Thymus (tissue), 11 donors: Measurements from ENCODE around the gene NR5A2. TPM values are rescaled to one million over a fixed set of nuclear protein-coding genes. Genes with fewer than 3 reads are reported as not detected.

Source experiments
- DNase-seq, 9 donors: peaks; one replicate each; pipeline ENCODE4 v3.0.0-alpha.2; 2013; ENCODE audit warnings: low spot score in 9 of 9, low read depth in 6 of 9, missing footprints in 1 of 9
- H3K27ac ChIP-seq, 2 donors: one replicate each; pipeline ENCODE4 v1.5.1; 2013; ENCODE audit warnings: control low read depth in 1 of 2, low read depth in 1 of 2, low read length in 1 of 2, mild to moderate bottlenecking in 1 of 2, moderate library complexity in 1 of 2
- H3K27me3 ChIP-seq, 2 donors: one replicate each; pipeline ENCODE4 v1.5.1; 2013; ENCODE audit warnings: low read length in 1 of 2; ENCODE audit not compliant: control insufficient read depth in 2 of 2, insufficient read depth in 1 of 2
- H3K36me3 ChIP-seq, 2 donors: one replicate each; pipeline ENCODE4 v1.5.1; 2013; ENCODE audit warnings: low read length in 1 of 2, mild to moderate bottlenecking in 1 of 2, moderate library complexity in 1 of 2; ENCODE audit not compliant: control insufficient read depth in 2 of 2, insufficient read depth in 2 of 2
- H3K4me1 ChIP-seq, 2 donors: one replicate each; pipeline ENCODE4 v1.5.1; 2013; ENCODE audit warnings: low read length in 2 of 2; ENCODE audit not compliant: control insufficient read depth in 2 of 2, insufficient read depth in 2 of 2
- H3K4me3 ChIP-seq, 2 donors: one replicate each; pipeline ENCODE4 v1.5.1; 2013; ENCODE audit warnings: low read length in 2 of 2, control low read depth in 1 of 2, mild to moderate bottlenecking in 1 of 2
- H3K9me3 ChIP-seq, 2 donors: one replicate each; pipeline ENCODE4 v1.5.1; 2013; ENCODE audit warnings: low read length in 1 of 2, mild to moderate bottlenecking in 1 of 2; ENCODE audit not compliant: control insufficient read depth in 2 of 2, insufficient read depth in 1 of 2
- WGBS: extraction: QIAGEN DNeasy Blood & Tissue Kit; methylation state at CpG from one replicate; pipeline ENCODE4 v1.1.7; 2013; 5-methylcytosine and 5-hydroxymethylcytosine counted together
- polyA plus RNA-seq: library from polyadenylated mRNA; stranded (reverse); fragments of 200-250 nt; gene quantifications from one replicate; pipeline ENCODE4 v1.2.3, GENCODE V29; 2013
- total RNA-seq: library from RNA; stranded (reverse); fragments of 120-200 nt; gene quantifications from one replicate; pipeline ENCODE4 v1.2.4, GENCODE V29; 2013
- donor health status: healthy.

NR5A2 gene
- total and polyA plus RNA-seq, 2 donors, result 0.76 to 0.94 TPM

DNA sequence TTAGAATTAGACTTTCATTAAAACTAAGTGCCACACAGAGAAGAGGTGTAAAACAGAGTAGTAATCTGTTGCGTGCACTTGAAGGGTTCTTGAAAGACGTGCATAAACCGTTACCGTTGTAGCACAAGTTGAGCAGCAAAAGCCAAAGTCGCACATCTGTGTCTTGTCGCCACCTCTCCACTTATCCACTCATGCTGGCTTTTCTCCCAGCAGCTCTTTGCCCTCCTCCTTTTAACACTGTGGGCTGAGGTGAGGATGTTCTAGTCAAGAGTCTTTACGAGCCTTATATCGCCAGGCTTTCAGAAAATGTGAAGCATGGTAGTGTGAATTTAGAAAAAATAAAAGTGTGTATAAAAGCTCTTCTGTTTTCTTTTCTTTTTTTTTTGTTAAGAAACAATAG is 48.0 kb downstream of the NR5A2 start:
- H3K4me3 ChIP-seq, result no peak overlapping the region
- 72% methylated on average over 8 of the region's 8 CpGs for WGBS
- DNase-seq, result peak in 2 of 9 donors; percentile 3 to 8

DNA sequence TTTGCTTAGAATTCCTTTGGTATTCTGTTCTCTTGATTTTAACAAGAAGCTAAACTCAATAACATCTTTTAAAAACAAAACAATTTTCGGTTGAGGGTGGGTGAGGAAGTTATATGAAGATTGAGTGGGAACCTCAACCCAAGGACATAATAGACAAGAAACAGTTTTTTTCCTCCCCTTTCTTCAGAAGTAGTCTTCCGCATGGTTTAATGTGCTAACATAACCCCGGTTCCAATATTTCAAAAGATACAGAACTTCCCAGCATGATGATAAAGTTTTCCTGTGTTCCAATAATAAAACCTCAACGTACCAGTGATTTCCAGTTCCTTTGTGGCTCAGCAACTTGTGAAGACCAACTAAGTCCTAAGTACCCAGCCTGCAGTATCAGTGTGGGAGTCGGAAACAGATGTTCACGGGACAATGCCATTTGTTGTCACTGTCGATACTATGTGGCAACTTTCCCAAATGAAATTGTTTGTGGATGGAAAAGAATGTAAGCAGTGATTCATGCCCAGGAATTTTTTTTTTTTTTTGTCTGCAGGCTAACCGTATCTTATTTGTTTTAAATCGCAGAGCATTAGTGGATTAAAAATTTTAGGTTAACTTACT is 48.5 kb downstream of the NR5A2 start:
- WGBS, result 76% methylated on average over 9 of the region's 9 CpGs
- no peak overlapping the region for H3K4me3 ChIP-seq
- no peak overlapping the region for H3K27ac ChIP-seq
- no peaks in the 10 kb centered on the region for H3K4me1 ChIP-seq
- H3K27me3 ChIP-seq, result peaks cover 0 to 9% of the 10 kb centered on the region in 2 donors
- no peak for DNase-seq
- H3K9me3 ChIP-seq, result no peaks in the 10 kb centered on the region
- H3K36me3 ChIP-seq, result no peaks in the 10 kb centered on the region

More for the DNA sequence above, 48.0 kb downstream of the NR5A2 start:
- no peaks in the 10 kb centered on the region for H3K36me3 ChIP-seq
- H3K27me3 ChIP-seq, result peaks cover 0 to 9% of the 10 kb centered on the region in 2 donors
- H3K9me3 ChIP-seq, result no peaks in the 10 kb centered on the region
- no peaks in the 10 kb centered on the region for H3K4me1 ChIP-seq
- H3K27ac ChIP-seq, result no peak overlapping the region

GRCh38 chr1:200079232-200079940 is 51.9 kb downstream of the NR5A2 start:
- peaks cover 0 to 9% of the 10 kb centered on the region in 2 donors for H3K27me3 ChIP-seq
- no peak for DNase-seq
- no peaks in the 10 kb centered on the region for H3K9me3 ChIP-seq
- H3K4me3 ChIP-seq, result no peak overlapping the region
- no peaks in the 10 kb centered on the region for H3K36me3 ChIP-seq
- 93% methylated on average over 8 of the region's 8 CpGs for WGBS
- H3K4me1 ChIP-seq, result no peaks in the 10 kb centered on the region
- no peak overlapping the region for H3K27ac ChIP-seq

- no peaks in the 10 kb centered on the region for H3K4me1 ChIP-seq
- no peak overlapping the region for H3K4me3 ChIP-seq
- H3K36me3 ChIP-seq, result no peaks in the 10 kb centered on the region
- H3K27ac ChIP-seq, result no peak overlapping the region
- H3K27me3 ChIP-seq, result peaks cover 0 to 2% of the 10 kb centered on the region in 2 donors
- 85% methylated on average over 5 of the region's 5 CpGs for WGBS
- DNase-seq, result no peak
- H3K9me3 ChIP-seq, result no peaks in the 10 kb centered on the region
Observed at GRCh38 chr1:200081151-200081968, 53.9 kb downstream of the NR5A2 start.

GRCh38 chr1:200081969-200082245 is 54.4 kb downstream of the NR5A2 start:
- no peaks in the 10 kb centered on the region for H3K4me1 ChIP-seq
- H3K27ac ChIP-seq, result no peak overlapping the region
- H3K9me3 ChIP-seq, result no peaks in the 10 kb centered on the region
- H3K4me3 ChIP-seq, result no peak overlapping the region
- no peak for DNase-seq
- no peaks in the 10 kb centered on the region for H3K36me3 ChIP-seq
- WGBS, result 93% methylated on average over 3 of the region's 3 CpGs
- H3K27me3 ChIP-seq, result no peaks in the 10 kb centered on the region

DNA sequence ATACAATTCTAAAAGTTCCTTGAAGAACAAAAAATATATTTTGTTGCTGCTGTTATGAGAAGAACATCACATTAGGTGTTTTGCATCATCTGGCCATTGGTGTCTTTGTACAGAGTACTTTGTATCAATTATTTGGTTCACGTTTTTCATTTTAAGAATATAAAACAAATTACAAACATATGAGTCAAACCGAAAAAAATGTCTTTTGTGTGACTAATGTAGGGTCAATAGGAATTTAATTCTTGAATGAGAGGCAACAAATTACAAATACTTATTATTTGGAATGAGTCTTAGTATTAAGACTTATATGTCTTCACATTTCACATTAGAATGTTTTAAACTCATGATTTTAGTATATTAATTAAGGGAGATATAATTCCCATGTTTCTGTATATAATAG is 54.8 kb downstream of the NR5A2 start:
- Histone ChIP-seq H3K4me3 (no peak overlapping the region), H3K4me1 (no peaks in the 10 kb centered on the region), H3K36me3 (no peaks in the 10 kb centered on the region), H3K27me3 (no peaks in the 10 kb centered on the region), H3K27ac (no peak overlapping the region), H3K9me3 (no peaks in the 10 kb centered on the region)
- WGBS, result 93% methylated on average over 2 of the region's 2 CpGs
- DNase-seq, result no peak

DNA sequence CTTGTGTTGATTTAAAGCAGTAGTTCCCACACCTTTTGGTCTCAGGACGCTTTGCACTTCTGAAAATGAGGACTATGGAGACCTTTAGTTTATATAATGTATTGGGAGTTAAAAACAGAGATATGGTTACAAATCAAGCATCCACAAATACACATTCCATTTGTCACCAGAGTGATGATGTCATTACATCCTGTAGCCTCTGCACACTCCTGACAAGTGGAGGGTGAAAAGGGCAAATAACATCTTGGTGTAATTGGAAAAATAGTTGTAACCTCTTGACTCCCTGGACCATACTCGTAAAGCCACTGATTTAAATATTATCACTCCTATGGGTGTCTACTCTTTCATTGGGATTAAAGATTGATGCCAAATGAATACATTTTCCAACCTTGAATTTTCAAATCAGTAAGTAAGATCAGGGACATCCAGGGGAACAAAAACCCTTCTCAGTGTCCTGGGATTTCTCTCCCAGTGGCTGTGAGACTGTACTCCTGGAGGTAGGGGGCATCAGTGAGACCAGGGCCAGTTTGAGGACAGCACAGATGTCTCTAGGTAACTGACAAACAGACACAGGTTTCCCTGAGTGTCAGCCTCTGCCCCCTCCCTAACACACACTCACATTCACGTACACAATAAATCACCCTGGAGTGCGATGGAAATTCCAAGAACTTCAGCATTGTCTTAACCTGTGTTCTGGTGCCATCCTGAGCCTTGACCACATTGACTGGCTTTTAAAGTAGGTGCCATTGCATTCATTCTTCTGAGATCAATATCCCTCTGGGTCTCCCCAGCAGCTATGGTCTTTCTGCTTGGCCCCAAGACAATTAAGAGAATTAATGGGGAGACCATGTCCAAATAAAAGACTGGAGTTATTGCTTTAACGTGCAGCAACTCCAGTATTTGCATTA is 63.0 kb downstream of the NR5A2 start:
- Histone ChIP-seq H3K9me3 (no peaks in the 10 kb centered on the region), H3K4me1 (no peaks in the 10 kb centered on the region), H3K27ac (no peak overlapping the region), H3K36me3 (no peaks in the 10 kb centered on the region), H3K27me3 (no peaks in the 10 kb centered on the region), H3K4me3 (no peak overlapping the region)
- no peak for DNase-seq
- WGBS, result 94% methylated on average over 5 of the region's 5 CpGs

- Histone ChIP-seq H3K9me3 (no peaks in the 10 kb centered on the region), H3K4me1 (no peaks in the 10 kb centered on the region), H3K4me3 (no peak overlapping the region), H3K36me3 (no peaks in the 10 kb centered on the region), H3K27ac (no peak overlapping the region), H3K27me3 (no peaks in the 10 kb centered on the region)
- 96% methylated on average over 2 of the region's 2 CpGs for WGBS
- DNase-seq, result no peak
Observed at GRCh38 chr1:200095057-200095577, 67.6 kb downstream of the NR5A2 start.
